CD14-positive monocyte (primary cell): ENCODE data around the gene REM1. TPM values are rescaled to one million over a fixed set of nuclear protein-coding genes. Genes with fewer than 3 reads are reported as not detected.
A peak's percentile ranks its signal among the peaks of the same experiment; 100 is the strongest.
"Not testable (repeated sequence)": the region's sequence is repeated elsewhere in the genome, so short reads cannot be mapped to it uniquely, and the experiment has no call there.

Experiments used
- DNase-seq, 3 donors: peaks; one replicate each; pipeline ENCODE4 v3.0.0-alpha.2; 2011 to 2022
- H2AFZ ChIP-seq: 2 replicates; pipeline ENCODE4 v1.6.0; 2012; ENCODE audit warnings: mild to moderate bottlenecking, low read depth, low read length, inconsistent platforms; ENCODE audit not compliant: insufficient read depth, poor library complexity, severe bottlenecking
- H3K27ac ChIP-seq, 2 donors: 1 replicate in 1 of 2; 2 replicates in 1 of 2; pipeline ENCODE4 v1.5.1; 2012 to 2013; ENCODE audit warnings: low read length in 2 of 2, control low read depth in 1 of 2, inconsistent platforms in 1 of 2, low read depth in 1 of 2, mild to moderate bottlenecking in 1 of 2
- H3K27me3 ChIP-seq, 2 donors: one replicate each; pipeline versions ENCODE4 v1.6.0 to v1.6.1; 2011 to 2013; ENCODE audit warnings: low read length in 2 of 2; ENCODE audit not compliant: control insufficient read depth in 2 of 2, insufficient read depth in 2 of 2
- H3K36me3 ChIP-seq, 2 donors: replicated peaks in 1 of 2; 1 replicate in 1 of 2; 2 replicates in 1 of 2; pipeline versions ENCODE4 v1.5.1 to v1.6.1; 2012 to 2013; ENCODE audit warnings: low read length in 2 of 2, control low read depth in 1 of 2, inconsistent platforms in 1 of 2, mild to moderate bottlenecking in 1 of 2; ENCODE audit not compliant: insufficient read depth in 2 of 2, control insufficient read depth in 1 of 2
- H3K4me1 ChIP-seq, 2 donors: 1 replicate in 1 of 2; 2 replicates in 1 of 2; pipeline versions ENCODE4 v1.5.1 to v1.6.1; 2012 to 2013; ENCODE audit warnings: low read length in 2 of 2, control low read depth in 1 of 2, inconsistent platforms in 1 of 2, mild to moderate bottlenecking in 1 of 2, moderate library complexity in 1 of 2; ENCODE audit not compliant: insufficient read depth in 2 of 2, control insufficient read depth in 1 of 2
- H3K4me2 ChIP-seq: replicated peaks from 2 replicates; pipeline ENCODE3; 2012; ENCODE audit warnings: low read length, moderate library complexity, mild to moderate bottlenecking; ENCODE audit not compliant: poor library complexity, severe bottlenecking; ENCODE audit errors: extremely low read depth
- H3K4me3 ChIP-seq, 3 experiments: fragments of 200-600 bp in 1 of 3; sonication (generic) in 1 of 3; replicated peaks in 1 of 3; 1 replicate in 2 of 3; 2 replicates in 1 of 3; pipeline ENCODE4 v1.5.1; 2011 to 2013; ENCODE audit warnings: low read length in 3 of 3, mild to moderate bottlenecking in 3 of 3, control low read depth in 2 of 3, low read depth in 2 of 3, inconsistent platforms in 1 of 3, moderate library complexity in 1 of 3
- H3K79me2 ChIP-seq: 2 replicates; pipeline ENCODE4 v1.6.0; 2012; ENCODE audit warnings: mild to moderate bottlenecking, control low read depth, inconsistent platforms, low read length, moderate library complexity; ENCODE audit not compliant: insufficient read depth
- H3K9ac ChIP-seq: 2 replicates; pipeline ENCODE4 v1.6.0; 2017; ENCODE audit warnings: low read length, mild to moderate bottlenecking; ENCODE audit not compliant: insufficient read depth, poor library complexity, severe bottlenecking
- H3K9me3 ChIP-seq, 2 donors: replicated peaks in 1 of 2; 1 replicate in 1 of 2; 2 replicates in 1 of 2; pipeline versions ENCODE4 v1.5.1 to v1.6.1; 2012 to 2013; ENCODE audit warnings: low read length in 2 of 2, control low read depth in 1 of 2; ENCODE audit not compliant: control insufficient read depth in 1 of 2, insufficient read depth in 1 of 2
- H4K20me1 ChIP-seq: 2 replicates; pipeline ENCODE4 v1.6.0; 2012; ENCODE audit warnings: mild to moderate bottlenecking, low read length, control low read depth, moderate library complexity; ENCODE audit not compliant: insufficient read depth
- H3K27ac Mint-ChIP-seq, 7 donors: one replicate each; pipeline ENCODE4 v1.8.0; 2020; ENCODE audit warnings: mild to moderate bottlenecking in 7 of 7, mixed read lengths in 7 of 7, moderate library complexity in 6 of 7, inconsistent platforms in 2 of 7
- H3K27me3 Mint-ChIP-seq, 3 donors: one replicate each; pipeline ENCODE4 v1.8.0; 2021 to 2022; ENCODE audit warnings: low read depth in 3 of 3, mild to moderate bottlenecking in 3 of 3, mixed read lengths in 3 of 3, moderate library complexity in 3 of 3, inconsistent platforms in 1 of 3
- H3K36me3 Mint-ChIP-seq, 2 donors: one replicate each; pipeline ENCODE4 v1.8.0; 2020; ENCODE audit warnings: mixed read lengths in 2 of 2, inconsistent platforms in 1 of 2, mild to moderate bottlenecking in 1 of 2
- H3K4me1 Mint-ChIP-seq: one replicate; pipeline ENCODE4 v1.8.0; 2020; ENCODE audit warnings: mild to moderate bottlenecking, mixed read lengths
- H3K4me3 Mint-ChIP-seq, 2 donors: one replicate each; pipeline ENCODE4 v1.8.0; 2020; ENCODE audit warnings: mild to moderate bottlenecking in 2 of 2, mixed read lengths in 2 of 2, moderate library complexity in 1 of 2
- H3K9me3 Mint-ChIP-seq, 7 donors: one replicate each; pipeline ENCODE4 v1.8.0; 2020 to 2022; ENCODE audit warnings: mixed read lengths in 7 of 7, mild to moderate bottlenecking in 6 of 7, moderate library complexity in 6 of 7, inconsistent platforms in 2 of 7
- CTCF ChIP-seq: fragments of 200-600 bp; IDR thresholded peaks from one replicate; pipeline ENCODE4 v1.8.0; 2022; ENCODE audit warnings: antibody characterized with exemption, mild to moderate bottlenecking
- WGBS: methylation state at CpG from one replicate; pipeline ENCODE4 v1.1.5; 2013; ENCODE audit warnings: missing lambda C conversion rate; ENCODE audit not compliant: insufficient coverage; 5-methylcytosine and 5-hydroxymethylcytosine counted together
- intact Hi-C, 2 donors: fragments of 100-400 bp; cut with micrococcal nuclease; formaldehyde crosslinking; loops; one replicate each; pipeline versions ENCODE4 v1.15.0 to v1.15.1; 2023
- polyA minus RNA-seq: library from RNA; depleted of rRNA, polyadenylated mRNA; stranded (reverse); fragments of >200 nt; gene quantifications from 2 replicates; pipeline ENCODE4 v1.2.3, GENCODE V29; 2012
- polyA plus RNA-seq, 3 donors: library from polyadenylated mRNA; depleted of rRNA in 1 of 3; unstranded in 2 of 3; stranded (reverse) in 1 of 3; fragments of 300-500 nt in 2 of 3; fragments of >200 nt in 1 of 3; fragmentation: Illumina TruSeq in 2 of 3; gene quantifications; 1 replicate in 2 of 3; 2 replicates in 1 of 3; pipeline ENCODE4 v1.2.3, GENCODE V29; 2012 to 2021
- total RNA-seq, 12 experiments: library from RNA in 1 of 12; stranded (reverse) in 1 of 12; fragments of 120-200 nt in 1 of 12; gene quantifications; one replicate each; pipeline ENCODE4 v1.2.4 and lab custom pipeline; 2013 to 2026; ENCODE audit warnings: mixed read lengths in 6 of 12, inconsistent platforms in 1 of 12

REM1 gene
- not detected for total RNA-seq (2013)
- polyA plus RNA-seq (not detected), polyA minus RNA-seq (not detected in 2 replicates), total RNA-seq (lab: John Stamatoyannopoulos, UW) (0 to 0.69 (median 0.07) reads per million in 11 experiments)

GRCh38 chr20:31474758-31475427 lies at the start of gene REM1, which contains the start of gene DEFB124:
TSS of gene REM1 (plus strand) at chr20:31475288. CDS start at chr20:31476446, 1,158 bp downstream.
TSS of gene DEFB124 (minus strand) at chr20:31475127. CDS start at chr20:31473013, 2,114 bp downstream.
- peak within 1 kb of the TSS; percentile 61 for H3K4me2 ChIP-seq
- peak within 1 kb of the TSS; percentile 60 to 88 for H3K4me3 Mint-ChIP-seq
- peak within 1 kb of the TSS in 1 of 3 experiments; percentile 53 for H3K4me3 ChIP-seq
- WGBS = 2% methylated on average over 25 of the region's 33 CpGs
- H3K4me1 Mint-ChIP-seq = peaks cover 20% of the 10 kb centered on the region
- peaks cover 0 to 9% of the 10 kb centered on the region in 2 donors for H3K9me3 ChIP-seq
- H3K27me3 ChIP-seq = peaks cover 14 to 38% of the 10 kb centered on the region in 2 donors
- H3K27me3 Mint-ChIP-seq = peaks cover 36 to 42% (median 41%) of the 10 kb centered on the region in 3 donors
- H3K36me3 Mint-ChIP-seq = peaks cover 0 to 2% of the 10 kb centered on the region in 2 donors
- peaks cover 23 to 25% of the 10 kb centered on the region in 2 donors for H3K4me1 ChIP-seq
- H3K27ac Mint-ChIP-seq = peak within 1 kb of the TSS in 4 of 7 donors; percentile 21 to 66 (median 46)
- H3K36me3 ChIP-seq = no peaks in the 10 kb centered on the region
- DNase-seq = no peak
- no peaks in the 10 kb centered on the region for H3K79me2 ChIP-seq
- H3K27ac ChIP-seq = peak within 1 kb of the TSS in 1 of 2 donors; percentile 24
- H2AFZ ChIP-seq = peak within 1 kb of the TSS; percentile 58
- no peaks in the 10 kb centered on the region for H4K20me1 ChIP-seq
- TF ChIP-seq CTCF = no peak
- intact Hi-C loops = no loop called here
- peak within 1 kb of the TSS; percentile 8 for H3K9ac ChIP-seq
- peaks cover 0 to 6% (median 2%) of the 10 kb centered on the region in 7 donors for H3K9me3 Mint-ChIP-seq

GRCh38 chr20:31425797-31426196 lies 49.3 kb upstream of the REM1 start:
- peaks cover 0 to 7% (median 2%) of the 10 kb centered on the region in 7 donors for H3K9me3 Mint-ChIP-seq
- Histone ChIP-seq H3K9ac (no peak overlapping the region), H3K4me2 (no peak overlapping the region), H2AFZ (no peak overlapping the region), H3K36me3 (no peaks in the 10 kb centered on the region), H3K9me3 (no peaks in the 10 kb centered on the region), H3K4me3 (no peak overlapping the region), H3K27me3 (no peaks in the 10 kb centered on the region), H3K27ac (no peak overlapping the region), H3K79me2 (no peaks in the 10 kb centered on the region), H3K4me1 (no peaks in the 10 kb centered on the region), H4K20me1 (no peaks in the 10 kb centered on the region)
- no peak overlapping the region for H3K27ac Mint-ChIP-seq
- TF ChIP-seq CTCF = no peak
- H3K36me3 Mint-ChIP-seq = no peaks in the 10 kb centered on the region
- peaks cover 7 to 13% (median 8%) of the 10 kb centered on the region in 3 donors for H3K27me3 Mint-ChIP-seq
- no peak for DNase-seq
- intact Hi-C loops = no loop called here
- no peak overlapping the region for H3K4me3 Mint-ChIP-seq
- no peaks in the 10 kb centered on the region for H3K4me1 Mint-ChIP-seq

- H3K4me3 ChIP-seq, H3K36me3 Mint-ChIP-seq, H3K27ac Mint-ChIP-seq, H3K9ac ChIP-seq, H4K20me1 ChIP-seq, intact Hi-C loops, H3K9me3 Mint-ChIP-seq, H2AFZ ChIP-seq, H3K4me1 Mint-ChIP-seq, H3K9me3 ChIP-seq, H3K27ac ChIP-seq, H3K36me3 ChIP-seq, H3K4me2 ChIP-seq, H3K4me3 Mint-ChIP-seq, H3K27me3 ChIP-seq, H3K79me2 ChIP-seq, H3K4me1 ChIP-seq, DNase-seq: not testable (repeated sequence)
- peaks cover 5 to 14% (median 8%) of the 10 kb centered on the region in 3 donors for H3K27me3 Mint-ChIP-seq
- 100% methylated on average over 1 of the region's 48 CpGs for WGBS
Measured at GRCh38 chr20:31426891-31427551, 48.1 kb upstream of the REM1 start.
